Testis (tissue), 3 donors: Measurements from ENCODE around the gene SASH3. TPM values are rescaled to one million over a fixed set of nuclear protein-coding genes. Genes with fewer than 3 reads are reported as not detected.

Experiments used
- DNase-seq: peaks from one replicate; pipeline ENCODE4 v3.0.0-alpha.2; 2019
- H3K27ac ChIP-seq, 2 donors: fragments of 200-600 bp; sonication (generic); one replicate each; pipeline ENCODE4 v1.5.1; 2019
- H3K27me3 ChIP-seq: fragments of 200-600 bp; sonication (generic); one replicate; pipeline ENCODE4 v1.5.1; 2019
- H3K36me3 ChIP-seq: fragments of 200-600 bp; sonication (generic); one replicate; pipeline ENCODE4 v1.5.1; 2017; ENCODE audit warnings: low read depth; ENCODE audit errors: missing control alignments
- H3K4me1 ChIP-seq: fragments of 200-600 bp; sonication (generic); one replicate; pipeline ENCODE4 v1.5.1; 2019
- H3K4me3 ChIP-seq, 2 donors: fragments of 200-600 bp; sonication (generic); one replicate each; pipeline ENCODE4 v1.5.1; 2017 to 2019
- H3K9me3 ChIP-seq: fragments of 200-600 bp; sonication (generic); one replicate; pipeline ENCODE4 v1.5.1; 2017
- POLR2A ChIP-seq: fragments of 450-650 bp; IDR thresholded peaks from one replicate; pipeline ENCODE4 v1.6.1; 2017; ENCODE audit warnings: antibody characterized with exemption, mild to moderate bottlenecking, moderate library complexity
- WGBS, 2 donors: methylation state at CpG; one replicate each; pipeline ENCODE4 v1.1.5; 2018; 5-methylcytosine and 5-hydroxymethylcytosine counted together
- intact Hi-C: fragments of 100-400 bp; cut with DNase I; formaldehyde crosslinking; loops from one replicate; pipeline ENCODE4 v1.15.1; 2023; ENCODE audit warnings: low total_unique reads
- polyA plus RNA-seq: library from polyadenylated mRNA; stranded (reverse); fragments of 350-450 nt; fragmentation: Illumina TruSeq; extraction: RNeasy Lipid Tissue Mini Kit (QIAGEN cat#74804); gene quantifications from one replicate; pipeline ENCODE4 v1.2.3, GENCODE V29; 2014; ENCODE audit warnings: low read depth, low replicate concordance; ENCODE audit not compliant: insufficient read depth
- total RNA-seq, 2 donors: library from RNA; depleted of rRNA; stranded (reverse); fragments of >200 nt; gene quantifications; one replicate each; pipeline ENCODE4 v1.2.3, GENCODE V29; 2016
- TF ChIP-seq, protein P1 (sequence below), 3 experiments: fragments of 450-650 bp in 2 of 3; fragments of 200-600 bp in 1 of 3; sonication (generic) in 1 of 3; IDR thresholded peaks; one replicate each; pipeline ENCODE4 v1.5.1; 2016 to 2019; ENCODE audit warnings: antibody characterized with exemption in 3 of 3, mild to moderate bottlenecking in 2 of 3, moderate library complexity in 1 of 3

The SASH3 gene
- total and polyA plus RNA-seq, 3 donors from 2014 or later: 0.47 to 4.8 (median 2.0) TPM

DNA sequence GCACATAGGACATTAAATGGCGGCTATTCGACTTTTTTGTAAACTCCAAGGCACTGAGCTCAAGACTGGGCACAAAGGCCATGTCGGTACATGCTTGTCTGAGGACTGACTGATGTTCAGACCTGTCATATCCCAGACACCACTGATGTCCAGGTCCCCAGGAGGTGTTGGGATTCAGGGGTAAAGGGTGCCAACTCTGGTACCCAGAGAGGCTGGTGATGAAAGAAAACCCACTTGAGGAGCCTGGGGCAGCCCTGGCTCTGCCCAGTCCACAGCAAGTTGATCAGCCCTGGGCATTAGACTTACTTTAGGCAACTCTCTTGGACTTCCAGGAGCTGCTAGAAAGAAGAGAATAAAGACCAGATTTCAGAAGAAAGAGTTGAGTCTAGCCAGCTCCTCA, 18.7 kb downstream of the SASH3 start:
- TF ChIP-seq, protein P1, sequence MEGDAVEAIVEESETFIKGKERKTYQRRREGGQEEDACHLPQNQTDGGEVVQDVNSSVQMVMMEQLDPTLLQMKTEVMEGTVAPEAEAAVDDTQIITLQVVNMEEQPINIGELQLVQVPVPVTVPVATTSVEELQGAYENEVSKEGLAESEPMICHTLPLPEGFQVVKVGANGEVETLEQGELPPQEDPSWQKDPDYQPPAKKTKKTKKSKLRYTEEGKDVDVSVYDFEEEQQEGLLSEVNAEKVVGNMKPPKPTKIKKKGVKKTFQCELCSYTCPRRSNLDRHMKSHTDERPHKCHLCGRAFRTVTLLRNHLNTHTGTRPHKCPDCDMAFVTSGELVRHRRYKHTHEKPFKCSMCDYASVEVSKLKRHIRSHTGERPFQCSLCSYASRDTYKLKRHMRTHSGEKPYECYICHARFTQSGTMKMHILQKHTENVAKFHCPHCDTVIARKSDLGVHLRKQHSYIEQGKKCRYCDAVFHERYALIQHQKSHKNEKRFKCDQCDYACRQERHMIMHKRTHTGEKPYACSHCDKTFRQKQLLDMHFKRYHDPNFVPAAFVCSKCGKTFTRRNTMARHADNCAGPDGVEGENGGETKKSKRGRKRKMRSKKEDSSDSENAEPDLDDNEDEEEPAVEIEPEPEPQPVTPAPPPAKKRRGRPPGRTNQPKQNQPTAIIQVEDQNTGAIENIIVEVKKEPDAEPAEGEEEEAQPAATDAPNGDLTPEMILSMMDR (IDR thresholded peaks at IDR 0.05): no peak
- no peak for TF ChIP-seq POLR2A
- no peak for DNase-seq
- Histone ChIP-seq H3K4me3 (no peak overlapping the region), H3K27me3 (no peaks in the 10 kb centered on the region), H3K9me3 (no peaks in the 10 kb centered on the region), H3K36me3 (no peaks in the 10 kb centered on the region), H3K4me1 (no peaks in the 10 kb centered on the region), H3K27ac (no peak overlapping the region)
- intact Hi-C loops: no loop called here
- WGBS, 2 donors: 96 to 97% methylated on average over 3 of the region's 3 CpGs

DNA sequence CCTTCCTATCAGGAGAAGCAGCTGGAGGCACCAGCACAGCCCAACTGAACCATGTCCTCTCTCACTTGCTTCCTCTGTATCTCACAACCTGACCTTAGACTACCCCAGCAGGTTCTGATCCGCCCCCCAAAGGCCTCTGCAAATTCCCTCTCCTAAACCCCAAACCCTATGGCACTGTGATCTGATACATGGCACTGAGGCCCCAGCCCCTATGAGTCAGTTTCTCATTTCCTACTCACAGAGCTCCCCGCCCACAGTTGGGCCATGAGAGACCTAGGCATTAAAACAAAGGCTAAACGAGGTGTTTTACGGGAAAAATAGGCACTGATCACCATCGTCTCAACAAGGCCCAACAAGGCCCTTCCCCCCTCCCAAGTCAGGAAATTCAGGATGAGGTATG, 19.1 kb downstream of the SASH3 start:
- Histone ChIP-seq H3K4me3 (no peak overlapping the region), H3K27me3 (no peaks in the 10 kb centered on the region), H3K9me3 (no peaks in the 10 kb centered on the region), H3K36me3 (no peaks in the 10 kb centered on the region), H3K4me1 (no peaks in the 10 kb centered on the region), H3K27ac (no peak overlapping the region)
- intact Hi-C loops: no loop called here
- no peak for DNase-seq
- TF ChIP-seq, protein P1 (IDR thresholded peaks at IDR 0.05): no peak
- 88 to 94% methylated on average over 5 of the region's 5 CpGs for WGBS, 2 donors

DNA sequence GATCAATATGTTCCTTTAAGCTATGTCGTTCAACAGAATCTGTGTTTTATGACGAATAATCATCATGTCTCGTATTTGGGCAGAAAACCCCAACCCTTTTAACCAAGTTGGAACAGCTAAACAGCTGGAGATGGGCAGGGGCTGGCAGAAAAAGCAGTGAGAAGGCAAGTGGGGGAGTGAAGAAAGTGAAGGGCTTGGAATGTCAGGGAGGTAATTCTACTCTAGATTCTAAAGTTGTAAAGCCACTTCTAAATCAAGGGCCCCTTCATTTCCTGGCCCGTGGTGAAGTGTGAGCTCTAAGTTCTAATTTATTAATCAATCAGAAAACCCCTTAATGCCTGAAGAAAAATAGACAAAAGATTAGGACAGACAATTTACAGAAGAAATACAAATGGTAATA, 20.4 kb downstream of the SASH3 start:
- no peaks in the 10 kb centered on the region for H3K27me3 ChIP-seq
- H3K9me3 ChIP-seq: no peaks in the 10 kb centered on the region
- no peak for TF ChIP-seq POLR2A
- TF ChIP-seq, protein P1 (IDR thresholded peaks at IDR 0.05): no peak
- intact Hi-C loops: no loop called here
- no peaks in the 10 kb centered on the region for H3K4me1 ChIP-seq
- no peak overlapping the region for H3K4me3 ChIP-seq
- WGBS, 2 donors: 72 to 80% methylated on average over 4 of the region's 4 CpGs
- no peak for DNase-seq
- H3K27ac ChIP-seq: no peak overlapping the region
- H3K36me3 ChIP-seq: no peaks in the 10 kb centered on the region

DNA sequence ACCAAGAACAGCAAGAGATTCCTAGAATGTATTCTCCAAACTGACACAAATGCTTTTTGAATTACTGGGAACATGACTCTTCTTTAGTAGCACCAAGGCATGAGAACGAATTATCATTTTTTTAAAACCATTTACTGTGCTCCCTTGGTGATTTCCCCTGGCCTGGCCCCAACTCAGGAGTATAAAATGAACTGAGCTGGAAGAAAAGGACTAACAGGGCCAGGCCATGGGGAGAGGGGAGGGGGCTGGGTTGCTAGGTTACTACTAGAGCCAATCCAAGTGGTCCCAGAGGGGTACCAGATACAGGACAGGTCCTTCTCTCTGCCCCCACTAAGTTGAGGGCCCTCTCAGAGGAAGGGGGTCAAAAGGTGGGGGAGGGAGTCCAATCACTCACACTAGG, 23.1 kb downstream of the SASH3 start:
- Histone ChIP-seq H3K9me3 (no peaks in the 10 kb centered on the region), H3K4me1 (no peaks in the 10 kb centered on the region), H3K36me3 (no peaks in the 10 kb centered on the region), H3K27me3 (no peaks in the 10 kb centered on the region), H3K27ac (no peak overlapping the region), H3K4me3 (no peak overlapping the region)
- DNase-seq: no peak
- no peak for TF ChIP-seq POLR2A
- TF ChIP-seq, protein P1 (IDR thresholded peaks at IDR 0.05): no peak
- intact Hi-C loops: no loop called here
- 32 to 44% methylated on average over 1 of the region's 1 CpG for WGBS, 2 donors

DNA sequence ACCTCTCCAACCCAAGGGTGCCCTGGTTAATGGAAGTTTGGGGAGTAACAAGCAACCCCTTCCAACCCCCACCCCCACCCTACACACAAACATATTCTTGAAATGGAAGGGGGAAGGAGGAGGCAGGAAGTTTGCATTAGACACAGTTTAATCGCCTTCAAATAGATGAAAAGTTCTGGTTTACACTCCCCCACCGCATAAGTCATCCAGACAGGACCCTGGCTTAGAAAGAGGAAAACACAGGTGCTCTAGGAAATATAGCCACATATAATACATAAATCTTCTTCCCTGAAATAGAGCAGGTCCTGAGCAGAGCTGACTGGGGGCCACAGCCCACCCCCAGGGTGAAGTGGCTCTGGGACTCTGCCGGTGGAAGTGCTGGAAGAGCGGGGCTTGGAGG, 25.1 kb downstream of the SASH3 start:
- no peak for TF ChIP-seq POLR2A
- TF ChIP-seq, protein P1 (IDR thresholded peaks at IDR 0.05): no peak
- no peaks in the 10 kb centered on the region for H3K4me1 ChIP-seq
- H3K4me3 ChIP-seq: no peak overlapping the region
- WGBS, 2 donors: 70 to 80% methylated on average over 1 to 4 of the region's 4 CpGs
- no peaks in the 10 kb centered on the region for H3K27me3 ChIP-seq
- no peaks in the 10 kb centered on the region for H3K9me3 ChIP-seq
- intact Hi-C loops: no loop called here
- no peak overlapping the region for H3K27ac ChIP-seq
- DNase-seq: no peak
- no peaks in the 10 kb centered on the region for H3K36me3 ChIP-seq
